GM21447 (cell line): ENCODE data around the gene AMHR2.

ENCODE experiments used
- ATAC-seq: cut with Tn5 transposase; IDR thresholded peaks from one replicate; pipeline ENCODE4 v1.9.1; 2021; ENCODE audit not compliant: unreplicated experiment

Gene AMHR2

GRCh38 chr12:53479331-53479730 is 55.7 kb downstream of the AMHR2 start:
- no peak for ATAC-seq

GRCh38 chr12:53480491-53481442 is 57.1 kb downstream of the AMHR2 start:
- ATAC-seq = no peak
